Stimulated activated effector memory CD8-positive, alpha-beta T cell treated with anti-CD3 and anti-CD28 coated beads, Interleukin-12 subunit alpha, Interleukin-12 subunit beta, amount 100 ng/mL, for 72 hours (primary cell): ENCODE results near the gene C5.

Source experiments
- ATAC-seq: fragments of 150-1000 bp; cut with Tn5 transposase; 2 replicates; pipeline ENCODE4 v1.10.0; 2021
- DNase-seq, 2 donors: peaks; one replicate each; pipeline ENCODE4 v3.0.0; 2021 to 2022; ENCODE audit warnings: low spot score in 2 of 2
- H3K27ac Mint-ChIP-seq: one replicate; pipeline ENCODE4 v1.8.0; 2022; ENCODE audit warnings: mild to moderate bottlenecking, mixed read lengths
- H3K36me3 Mint-ChIP-seq: one replicate; pipeline ENCODE4 v1.8.0; 2022; ENCODE audit warnings: mild to moderate bottlenecking, mixed read lengths
- H3K4me1 Mint-ChIP-seq: one replicate; pipeline ENCODE4 v1.8.0; 2022; ENCODE audit warnings: mixed read lengths
- H3K4me3 Mint-ChIP-seq: one replicate; pipeline ENCODE4 v1.8.0; 2022; ENCODE audit warnings: mild to moderate bottlenecking, mixed read lengths
- H3K9me3 Mint-ChIP-seq: one replicate; pipeline ENCODE4 v1.8.0; 2022; ENCODE audit warnings: mixed read lengths

Gene C5

GRCh38 chr9:120946259-120946658 is 103.8 kb downstream of the C5 start:
- ATAC-seq: no peak
- H3K9me3 Mint-ChIP-seq: no peaks in the 10 kb centered on the region
- DNase-seq: no peak
- no peaks in the 10 kb centered on the region for H3K36me3 Mint-ChIP-seq
- no peak overlapping the region for H3K4me3 Mint-ChIP-seq
- H3K4me1 Mint-ChIP-seq: no peaks in the 10 kb centered on the region
- H3K27ac Mint-ChIP-seq: no peak overlapping the region

- no peaks in the 10 kb centered on the region for H3K4me1 Mint-ChIP-seq
- no peaks in the 10 kb centered on the region for H3K9me3 Mint-ChIP-seq
- no peak overlapping the region for H3K27ac Mint-ChIP-seq
- ATAC-seq (no peak), DNase-seq (no peak)
- H3K36me3 Mint-ChIP-seq: no peaks in the 10 kb centered on the region
- no peak overlapping the region for H3K4me3 Mint-ChIP-seq
Observed at GRCh38 chr9:120944948-120945347, 105.1 kb downstream of the C5 start.

GRCh38 chr9:120944434-120944843 is 105.6 kb downstream of the C5 start:
- H3K4me1 Mint-ChIP-seq: no peaks in the 10 kb centered on the region
- H3K4me3 Mint-ChIP-seq: no peak overlapping the region
- DNase-seq (no peak), ATAC-seq (no peak)
- no peaks in the 10 kb centered on the region for H3K36me3 Mint-ChIP-seq
- no peak overlapping the region for H3K27ac Mint-ChIP-seq
- no peaks in the 10 kb centered on the region for H3K9me3 Mint-ChIP-seq

GRCh38 chr9:120942186-120943001 is 107.7 kb downstream of the C5 start:
- H3K9me3 Mint-ChIP-seq: no peaks in the 10 kb centered on the region
- DNase-seq (no peak), ATAC-seq (no peak)
- no peaks in the 10 kb centered on the region for H3K36me3 Mint-ChIP-seq
- H3K27ac Mint-ChIP-seq: no peak overlapping the region
- peaks cover 8% of the 10 kb centered on the region for H3K4me1 Mint-ChIP-seq
- H3K4me3 Mint-ChIP-seq: no peak overlapping the region

GRCh38 chr9:120941046-120941770 is 108.9 kb downstream of the C5 start:
- Mint-ChIP-seq H3K4me1 (peaks cover 19% of the 10 kb centered on the region), H3K27ac (peak overlapping the region; percentile 24), H3K9me3 (no peaks in the 10 kb centered on the region), H3K36me3 (peaks cover 4% of the 10 kb centered on the region), H3K4me3 (no peak overlapping the region)
- ATAC-seq (no peak), DNase-seq (no peak)

- ATAC-seq (no peak), DNase-seq (no peak)
- Mint-ChIP-seq H3K36me3 (peaks cover 4% of the 10 kb centered on the region), H3K9me3 (no peaks in the 10 kb centered on the region), H3K4me3 (no peak overlapping the region), H3K4me1 (peaks cover 25% of the 10 kb centered on the region), H3K27ac (no peak overlapping the region)
Observed at GRCh38 chr9:120940573-120940972, 109.5 kb downstream of the C5 start.

GRCh38 chr9:120938851-120939250 is 111.2 kb downstream of the C5 start:
- no peak overlapping the region for H3K4me3 Mint-ChIP-seq

GRCh38 chr9:120937596-120937995 is 112.5 kb downstream of the C5 start:
- H3K4me1 Mint-ChIP-seq: peaks cover 52% of the 10 kb centered on the region
- no peak for ATAC-seq
- H3K27ac Mint-ChIP-seq: peak overlapping the region; percentile 100
- H3K4me3 Mint-ChIP-seq: no peak overlapping the region
- peaks cover 4% of the 10 kb centered on the region for H3K36me3 Mint-ChIP-seq
- no peaks in the 10 kb centered on the region for H3K9me3 Mint-ChIP-seq
- DNase-seq: no peak

More at GRCh38 chr9:120938851-120939250, 111.2 kb downstream of the C5 start:
- Mint-ChIP-seq H3K4me1 (peaks cover 41% of the 10 kb centered on the region), H3K36me3 (peaks cover 4% of the 10 kb centered on the region), H3K9me3 (no peaks in the 10 kb centered on the region), H3K27ac (no peak overlapping the region)
- DNase-seq: no peak
- no peak for ATAC-seq

- DNase-seq: no peak
- H3K4me3 Mint-ChIP-seq: peak overlapping the region; percentile 48
- peaks cover 4% of the 10 kb centered on the region for H3K36me3 Mint-ChIP-seq
- ATAC-seq: no peak
- H3K4me1 Mint-ChIP-seq: peaks cover 56% of the 10 kb centered on the region
- peak overlapping the region; percentile 100 for H3K27ac Mint-ChIP-seq
- no peaks in the 10 kb centered on the region for H3K9me3 Mint-ChIP-seq
Observed at GRCh38 chr9:120937127-120937526, 112.9 kb downstream of the C5 start.

- Mint-ChIP-seq H3K4me1 (peaks cover 60% of the 10 kb centered on the region), H3K27ac (peak overlapping the region; percentile 100), H3K9me3 (no peaks in the 10 kb centered on the region), H3K4me3 (peak overlapping the region; percentile 48), H3K36me3 (peaks cover 5% of the 10 kb centered on the region)
- DNase-seq (no peak), ATAC-seq (no peak)
Observed at GRCh38 chr9:120936764-120937122, 113.3 kb downstream of the C5 start.

- DNase-seq: peak; percentile 90 to 94
- Mint-ChIP-seq H3K4me1 (peaks cover 66% of the 10 kb centered on the region), H3K27ac (peak overlapping the region; percentile 100), H3K36me3 (peaks cover 11% of the 10 kb centered on the region), H3K4me3 (peak overlapping the region; percentile 48), H3K9me3 (no peaks in the 10 kb centered on the region)
- peak; percentile 83 for ATAC-seq
Observed at GRCh38 chr9:120936011-120936763, 113.9 kb downstream of the C5 start.

- ATAC-seq: no peak
Observed at GRCh38 chr9:120935383-120935857, 114.7 kb downstream of the C5 start.

GRCh38 chr9:120934281-120934680 is 115.8 kb downstream of the C5 start:
- ATAC-seq (no peak), DNase-seq (no peak)
- peaks cover 14% of the 10 kb centered on the region for H3K36me3 Mint-ChIP-seq
- peaks cover 82% of the 10 kb centered on the region for H3K4me1 Mint-ChIP-seq
- peak overlapping the region; percentile 87 for H3K4me3 Mint-ChIP-seq
- peak overlapping the region; percentile 100 for H3K27ac Mint-ChIP-seq
- no peaks in the 10 kb centered on the region for H3K9me3 Mint-ChIP-seq

More at GRCh38 chr9:120935383-120935857, 114.7 kb downstream of the C5 start:
- Mint-ChIP-seq H3K4me3 (peak overlapping the region; percentile 48), H3K36me3 (peaks cover 14% of the 10 kb centered on the region), H3K9me3 (no peaks in the 10 kb centered on the region), H3K4me1 (peaks cover 71% of the 10 kb centered on the region), H3K27ac (peak overlapping the region; percentile 100)
- peak in 1 of 2 donors; percentile 62 for DNase-seq

- no peak for DNase-seq
- ATAC-seq: no peak
- peak overlapping the region; percentile 100 for H3K27ac Mint-ChIP-seq
- peak overlapping the region; percentile 87 for H3K4me3 Mint-ChIP-seq
- H3K36me3 Mint-ChIP-seq: peaks cover 16% of the 10 kb centered on the region
- no peaks in the 10 kb centered on the region for H3K9me3 Mint-ChIP-seq
- H3K4me1 Mint-ChIP-seq: peaks cover 85% of the 10 kb centered on the region
Observed at GRCh38 chr9:120933310-120934055, 116.6 kb downstream of the C5 start.
